ENCODE data around the gene ANK3.

The ANK3 gene

DNA sequence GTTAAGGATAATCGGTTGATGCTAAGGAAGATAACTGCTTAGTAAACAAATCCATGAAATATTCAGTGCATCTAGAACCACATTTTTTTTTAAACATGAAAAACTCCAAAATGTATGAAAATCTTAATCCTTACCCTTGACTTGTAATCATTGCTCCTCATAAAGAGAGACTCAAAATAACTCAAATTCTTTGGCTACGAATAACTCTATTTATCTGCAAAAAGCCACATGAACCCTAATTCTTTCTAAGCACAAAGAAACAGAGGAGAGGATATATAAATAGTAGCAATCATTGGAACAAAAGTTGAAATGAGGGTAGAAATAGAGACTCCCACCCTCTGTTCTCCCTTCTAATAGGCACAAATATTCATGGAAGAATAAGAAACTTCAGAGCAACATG, 40.2 kb downstream of the ANK3 start:
- no peak overlapping the region for H3K4me3 ChIP-seq (ENCODE audit: low read depth, low read length)
- TF ChIP-seq, protein P1, sequence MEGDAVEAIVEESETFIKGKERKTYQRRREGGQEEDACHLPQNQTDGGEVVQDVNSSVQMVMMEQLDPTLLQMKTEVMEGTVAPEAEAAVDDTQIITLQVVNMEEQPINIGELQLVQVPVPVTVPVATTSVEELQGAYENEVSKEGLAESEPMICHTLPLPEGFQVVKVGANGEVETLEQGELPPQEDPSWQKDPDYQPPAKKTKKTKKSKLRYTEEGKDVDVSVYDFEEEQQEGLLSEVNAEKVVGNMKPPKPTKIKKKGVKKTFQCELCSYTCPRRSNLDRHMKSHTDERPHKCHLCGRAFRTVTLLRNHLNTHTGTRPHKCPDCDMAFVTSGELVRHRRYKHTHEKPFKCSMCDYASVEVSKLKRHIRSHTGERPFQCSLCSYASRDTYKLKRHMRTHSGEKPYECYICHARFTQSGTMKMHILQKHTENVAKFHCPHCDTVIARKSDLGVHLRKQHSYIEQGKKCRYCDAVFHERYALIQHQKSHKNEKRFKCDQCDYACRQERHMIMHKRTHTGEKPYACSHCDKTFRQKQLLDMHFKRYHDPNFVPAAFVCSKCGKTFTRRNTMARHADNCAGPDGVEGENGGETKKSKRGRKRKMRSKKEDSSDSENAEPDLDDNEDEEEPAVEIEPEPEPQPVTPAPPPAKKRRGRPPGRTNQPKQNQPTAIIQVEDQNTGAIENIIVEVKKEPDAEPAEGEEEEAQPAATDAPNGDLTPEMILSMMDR (IDR thresholded peaks at IDR 0.05; ENCODE audit: low read depth, low read length, missing control alignments) = no peak
- in situ Hi-C loops (cut with HindIII; ENCODE audit: low sequenced_read_pairs) = no loop called here
- DNase-seq (ENCODE audit: low read depth) = no peak

- no peak overlapping the region for H3K4me3 ChIP-seq (ENCODE audit: low read depth, low read length)
- TF ChIP-seq, protein P1 (IDR thresholded peaks at IDR 0.05; ENCODE audit: low read depth, low read length, missing control alignments) = no peak
- in situ Hi-C loops (cut with HindIII; ENCODE audit: low sequenced_read_pairs) = no loop called here
- DNase-seq (ENCODE audit: low read depth) = no peak
Observed at GRCh38 chr10:60348982-60349381, 40.7 kb downstream of the ANK3 start.

GRCh38 chr10:60347270-60347669, 42.4 kb downstream of the ANK3 start:
- H3K4me3 ChIP-seq (ENCODE audit: low read depth, low read length) = no peak overlapping the region
- no peak for DNase-seq (ENCODE audit: low read depth)
- in situ Hi-C loops (cut with HindIII; ENCODE audit: low sequenced_read_pairs) = no loop called here
- TF ChIP-seq, protein P1 (IDR thresholded peaks at IDR 0.05; ENCODE audit: low read depth, low read length, missing control alignments) = no peak

- in situ Hi-C loops (cut with HindIII; ENCODE audit: low sequenced_read_pairs) = no loop called here
- TF ChIP-seq, protein P1 (IDR thresholded peaks at IDR 0.05; ENCODE audit: low read depth, low read length, missing control alignments) = no peak
- DNase-seq (ENCODE audit: low read depth) = no peak
- H3K4me3 ChIP-seq (ENCODE audit: low read depth, low read length) = no peak overlapping the region
Observed at GRCh38 chr10:60346661-60347060, 43.0 kb downstream of the ANK3 start.

- no peak overlapping the region for H3K4me3 ChIP-seq (ENCODE audit: low read depth, low read length)
- DNase-seq (ENCODE audit: low read depth) = no peak
- in situ Hi-C loops (cut with HindIII; ENCODE audit: low sequenced_read_pairs) = no loop called here
- TF ChIP-seq, protein P1 (IDR thresholded peaks at IDR 0.05; ENCODE audit: low read depth, low read length, missing control alignments) = no peak
Observed at GRCh38 chr10:60343254-60343653, 46.4 kb downstream of the ANK3 start.

GRCh38 chr10:60341969-60342368, 47.7 kb downstream of the ANK3 start:
- in situ Hi-C loops (cut with HindIII; ENCODE audit: low sequenced_read_pairs) = no loop called here

More at GRCh38 chr10:60341969-60342368, 47.7 kb downstream of the ANK3 start:
- TF ChIP-seq, protein P1 (IDR thresholded peaks at IDR 0.05; ENCODE audit: low read depth, low read length, missing control alignments) = no peak
- no peak for DNase-seq (ENCODE audit: low read depth)
- H3K4me3 ChIP-seq (ENCODE audit: low read depth, low read length) = no peak overlapping the region

Measured in astrocyte of the cerebellum (primary cell).